Putamen (tissue), 1 donor: ENCODE data around the gene C9orf43.
A peak's percentile ranks its signal among the peaks of the same experiment; 100 is the strongest.

Experiments used
- DNase-seq: peaks from one replicate; pipeline ENCODE4 v3.0.0-alpha.2; 2016; ENCODE audit warnings: low spot score

The C9orf43 gene

GRCh38 chr9:113467183-113467582 is 56.6 kb downstream of the C9orf43 start:
- no peak for DNase-seq

DNA sequence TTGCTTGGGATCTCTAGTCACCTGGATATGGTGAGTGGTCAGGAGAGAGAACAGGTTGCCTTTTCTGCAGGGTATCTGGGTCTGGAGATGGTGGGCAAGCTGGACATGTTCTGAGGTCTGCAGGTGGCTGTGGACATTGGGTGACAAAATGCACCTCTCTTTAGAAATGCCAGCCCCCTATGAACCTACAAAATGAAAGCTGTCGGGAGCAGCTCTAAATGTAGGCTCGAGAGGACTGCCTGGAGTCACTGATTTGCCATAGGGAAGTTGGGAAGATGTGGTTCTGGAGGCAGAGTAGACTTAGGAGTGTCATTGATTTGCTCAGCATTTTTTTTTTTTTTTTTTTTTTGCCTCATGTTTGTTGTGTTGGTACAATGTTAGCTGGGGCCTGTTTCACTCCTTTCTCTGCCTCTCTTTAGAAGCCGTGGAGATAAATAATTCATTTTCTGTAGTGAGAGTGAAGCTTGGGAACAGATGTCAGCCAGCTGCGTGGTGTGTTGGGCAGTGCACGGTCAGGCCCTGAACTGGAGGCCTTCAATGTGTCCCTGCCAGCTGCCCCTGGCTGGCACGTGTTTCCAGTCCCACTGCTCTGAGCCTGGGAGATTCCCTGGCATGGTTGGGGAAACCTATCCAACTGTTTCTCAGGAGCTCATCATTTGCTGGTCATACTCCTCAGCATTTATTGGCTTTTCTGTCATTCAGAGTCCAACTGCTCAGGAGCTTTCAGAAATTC is 58.3 kb downstream of the C9orf43 start:
- DNase-seq: peak; percentile 30

- no peak for DNase-seq
These were observed 60.6 kb downstream of the C9orf43 start for GRCh38 chr9:113471143-113471542.

DNA sequence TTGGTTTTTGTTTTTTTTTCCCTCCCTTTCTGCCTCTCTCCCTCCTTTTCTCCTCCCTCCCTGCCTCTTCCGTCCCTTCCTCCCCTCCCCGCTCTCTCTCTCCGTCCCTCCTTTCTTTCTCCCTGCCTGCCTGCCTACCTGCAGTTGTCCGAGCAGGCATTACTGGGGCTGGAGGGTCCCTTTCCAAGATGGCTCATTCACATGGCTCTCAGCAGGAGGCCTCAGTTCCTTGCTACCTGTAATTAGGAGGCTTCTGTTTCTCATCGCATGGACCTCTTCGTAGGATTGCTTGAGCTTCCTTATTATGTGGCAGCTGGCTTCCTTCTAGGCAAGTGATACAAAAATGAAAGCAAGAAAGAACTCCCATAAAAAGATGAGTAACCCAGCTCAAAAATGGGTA is 61.0 kb downstream of the C9orf43 start:
- DNase-seq: no peak

GRCh38 chr9:113472199-113472598 is 61.7 kb downstream of the C9orf43 start:
- no peak for DNase-seq

DNA sequence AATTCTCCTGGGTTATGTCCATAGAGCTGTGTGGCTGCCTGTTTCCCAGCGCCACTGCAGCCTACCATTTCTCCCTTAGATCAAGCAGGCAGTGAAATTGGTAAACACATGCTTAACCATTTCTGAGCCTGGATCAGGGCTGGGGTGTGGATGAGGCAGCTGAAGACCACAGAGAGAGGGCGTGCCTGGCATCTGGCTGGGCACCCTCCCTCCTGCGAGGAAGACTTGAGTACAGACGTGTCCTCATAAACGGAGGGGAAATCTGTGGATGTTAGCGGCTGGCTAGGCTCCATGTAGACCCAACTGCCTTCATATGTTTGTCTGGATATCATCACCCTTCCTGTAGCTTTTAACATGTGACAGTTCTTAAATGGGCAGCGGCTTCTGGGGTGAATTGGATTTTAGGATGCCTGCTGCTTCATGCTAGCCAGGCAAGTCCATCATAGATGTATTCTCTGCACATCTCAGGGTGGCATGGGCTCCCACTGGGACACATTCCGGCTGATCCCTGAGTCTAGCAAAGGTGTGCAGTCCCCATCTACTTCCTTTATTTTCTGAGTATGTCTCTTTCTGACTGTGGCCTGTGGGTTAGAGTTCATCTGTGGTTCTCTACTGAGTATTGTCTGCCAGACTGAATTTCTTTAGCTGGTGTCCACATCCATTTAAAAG is 63.9 kb downstream of the C9orf43 start:
- DNase-seq: no peak

DNA sequence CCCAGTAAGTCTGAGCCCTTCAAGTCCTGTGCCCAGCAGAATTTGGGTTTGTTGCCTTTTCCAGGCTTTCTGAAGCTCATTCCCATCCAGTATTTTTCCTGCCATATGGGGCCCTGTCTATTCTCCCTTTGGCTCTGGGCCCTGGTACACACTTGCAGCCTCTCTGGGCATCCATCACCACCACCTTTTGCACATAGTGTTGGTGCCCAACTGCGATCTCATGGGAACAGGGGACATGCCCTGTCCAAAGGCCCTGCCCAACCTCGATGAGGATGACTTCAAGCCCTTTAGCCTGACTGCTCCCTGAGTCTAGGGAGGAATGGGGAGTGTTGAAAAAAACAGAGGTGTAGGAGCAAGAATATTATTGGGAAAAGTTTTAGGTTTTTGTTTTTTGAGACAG is 64.5 kb downstream of the C9orf43 start:
- no peak for DNase-seq

GRCh38 chr9:113475992-113476391 is 65.4 kb downstream of the C9orf43 start:
- DNase-seq: no peak

DNA sequence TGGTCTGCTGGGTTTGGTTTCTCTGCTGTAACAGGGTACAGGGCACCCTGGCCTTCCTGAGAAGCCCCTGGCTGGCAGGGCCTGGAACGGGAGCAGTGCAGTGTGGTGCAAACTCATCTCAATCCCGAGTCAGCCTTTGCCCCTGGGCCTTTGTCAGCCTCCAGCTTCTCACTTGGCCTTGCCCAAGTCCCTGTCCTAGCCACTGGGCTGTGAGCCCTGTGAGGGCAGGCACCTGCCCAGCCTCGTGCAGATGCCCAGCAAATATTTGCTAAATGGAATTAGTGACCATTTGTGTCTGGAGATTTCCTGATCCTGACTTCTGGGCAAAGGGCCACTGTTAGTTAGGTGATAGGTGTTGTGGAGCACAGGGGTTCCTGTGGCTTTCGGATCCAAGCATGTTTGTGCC is 66.0 kb downstream of the C9orf43 start:
- no peak for DNase-seq

DNA sequence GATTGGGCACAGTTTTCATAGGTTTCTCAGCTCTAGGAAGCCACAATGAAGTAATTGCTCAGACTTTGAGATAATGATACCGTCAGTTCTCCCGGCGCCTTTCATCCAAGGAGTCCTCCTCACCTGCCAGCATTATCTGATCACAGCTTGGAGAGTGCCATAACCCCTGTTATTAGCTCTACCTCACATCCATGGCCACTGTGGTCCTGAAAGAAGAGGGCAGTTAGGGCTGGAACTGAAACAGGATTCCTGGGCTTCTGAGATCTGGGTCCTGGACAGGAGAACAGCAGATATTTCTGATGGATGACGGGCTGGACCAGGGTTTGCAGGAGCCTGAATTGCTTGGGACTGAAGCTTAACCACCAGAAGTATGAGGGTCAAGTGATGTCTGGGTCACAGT is 66.5 kb downstream of the C9orf43 start:
- DNase-seq: no peak

- DNase-seq: no peak
These were observed 67.1 kb downstream of the C9orf43 start for GRCh38 chr9:113477661-113478060.

GRCh38 chr9:113479174-113479621 is 68.7 kb downstream of the C9orf43 start:
- DNase-seq: no peak
